A673 (cell line): ENCODE data around the gene TOMM22. TPM values are rescaled to one million over a fixed set of nuclear protein-coding genes. Genes with fewer than 3 reads are reported as not detected.

ENCODE experiments used
- BruUV-seq: library from RNA; stranded (reverse); fragments of 400-500 nt; replicated peaks from 2 replicates; lab custom pipeline; 2021; lab: Mats Ljungman, UMichigan
- CTCF ChIA-PET: fragments of 300-600 bp; sonication (Branson Sonifier 250); formaldehyde crosslinking; loops from one replicate; lab custom pipeline; 2022; ENCODE audit warnings: antibody characterized with exemption; lab: Charles Lee
- POLR2A ChIA-PET: fragments of 300-600 bp; sonication (Branson Sonifier 250); formaldehyde crosslinking; loops from one replicate; lab custom pipeline; 2022; ENCODE audit warnings: antibody characterized with exemption; ENCODE audit not compliant: low non-redundant PET; lab: Charles Lee
- DNase-seq: peaks from one replicate; pipeline ENCODE4 v3.0.0-alpha.2; 2015; ENCODE audit warnings: low spot score
- H3K27ac ChIP-seq: fragments of 200-600 bp; sonication (generic); 2 replicates; pipeline ENCODE4 v1.5.1; 2016; ENCODE audit warnings: mixed run types, low read depth, mild to moderate bottlenecking, mixed read lengths, antibody characterized with exemption, low read length; ENCODE audit not compliant: poor library complexity, severe bottlenecking
- H3K27me3 ChIP-seq: fragments of 200-600 bp; sonication (generic); replicated peaks from 2 replicates; pipeline ENCODE4 v1.6.1; 2017; ENCODE audit warnings: mixed run types, low read depth, mild to moderate bottlenecking, mixed read lengths, antibody characterized with exemption, low read length; ENCODE audit not compliant: insufficient read depth, poor library complexity
- H3K36me3 ChIP-seq: fragments of 200-600 bp; sonication (generic); 2 replicates; pipeline ENCODE4 v1.6.1; 2016; ENCODE audit warnings: mixed run types, mild to moderate bottlenecking, mixed read lengths, antibody characterized with exemption, low read length; ENCODE audit not compliant: insufficient read depth, poor library complexity, severe bottlenecking
- H3K4me1 ChIP-seq: fragments of 200-600 bp; sonication (generic); 2 replicates; pipeline ENCODE4 v1.6.1; 2017; ENCODE audit warnings: mixed run types, mild to moderate bottlenecking, mixed read lengths, antibody characterized with exemption, low read length; ENCODE audit not compliant: insufficient read depth, poor library complexity, severe bottlenecking
- H3K4me3 ChIP-seq: fragments of 200-600 bp; sonication (generic); 2 replicates; pipeline ENCODE4 v1.5.1; 2016; ENCODE audit warnings: low read depth, mixed run types, mild to moderate bottlenecking, mixed read lengths, low read length; ENCODE audit not compliant: poor library complexity, severe bottlenecking
- H3K9me3 ChIP-seq: fragments of 200-600 bp; sonication (generic); 2 replicates; pipeline ENCODE4 v1.6.1; 2016; ENCODE audit warnings: mixed run types, low read depth, mild to moderate bottlenecking, mixed read lengths, antibody characterized with exemption, low read length; ENCODE audit not compliant: poor library complexity, severe bottlenecking
- EZH2 ChIP-seq: fragments of 200-600 bp; sonication (generic); IDR thresholded peaks from 2 replicates; pipeline ENCODE4 v1.6.1; 2017; ENCODE audit warnings: borderline replicate concordance, low read depth, mild to moderate bottlenecking, mixed read lengths, antibody characterized with exemption, low read length; ENCODE audit not compliant: poor library complexity, severe bottlenecking
- intact Hi-C: fragments of 100-400 bp; cut with micrococcal nuclease; formaldehyde crosslinking; loops from one replicate; pipeline ENCODE4 v1.10.0; 2022; ENCODE audit not compliant: unreplicated experiment
- total RNA-seq: library from RNA; stranded (reverse); gene quantifications from 2 replicates; pipeline ENCODE4 v1.2.3, GENCODE V29; 2021
- TF ChIP-seq, protein P1 (sequence below): fragments of 300-800, 200-600 bp; sonication (generic); conservative IDR thresholded peaks from 2 replicates; pipeline ENCODE4 v1.5.1; 2017; ENCODE audit warnings: low read depth, mild to moderate bottlenecking, antibody characterized with exemption, low read length, moderate library complexity, mixed read lengths

Gene TOMM22
- total RNA-seq, 1 experiment from 2014 or later: 152 TPM

DNA sequence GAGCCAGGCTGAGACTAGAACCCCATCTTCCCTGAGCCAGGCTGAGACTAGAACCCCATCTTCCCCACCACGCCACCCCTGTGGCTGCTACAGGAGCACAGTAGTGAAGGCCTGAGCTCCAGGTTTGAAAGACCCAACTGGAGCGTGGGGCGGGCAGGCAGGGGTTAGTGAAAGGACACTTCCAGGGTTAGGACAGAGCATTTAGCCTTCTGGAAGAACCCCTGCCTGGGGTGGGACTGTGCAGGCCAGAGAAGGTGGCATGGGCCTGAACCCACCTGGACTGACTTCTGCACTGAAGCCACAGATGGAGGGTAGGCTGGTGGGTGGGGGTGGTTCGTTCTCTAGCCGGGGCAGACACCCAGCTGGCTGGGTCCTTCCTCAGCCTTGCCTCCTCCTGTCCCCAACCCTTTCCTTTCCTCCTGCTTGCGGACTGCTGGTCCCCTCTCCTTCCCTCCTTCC lies 50.0 kb downstream of the TOMM22 start:
- BruUV-seq: no TSS peak
- Histone ChIP-seq H3K4me3 (no peak overlapping the region), H3K36me3 (peaks cover 89% of the 10 kb centered on the region), H3K27me3 (no peaks in the 10 kb centered on the region), H3K27ac (peak overlapping the region; percentile 57), H3K9me3 (no peaks in the 10 kb centered on the region), H3K4me1 (no peaks in the 10 kb centered on the region)
- DNase-seq: no peak
- TF ChIP-seq, protein P1, sequence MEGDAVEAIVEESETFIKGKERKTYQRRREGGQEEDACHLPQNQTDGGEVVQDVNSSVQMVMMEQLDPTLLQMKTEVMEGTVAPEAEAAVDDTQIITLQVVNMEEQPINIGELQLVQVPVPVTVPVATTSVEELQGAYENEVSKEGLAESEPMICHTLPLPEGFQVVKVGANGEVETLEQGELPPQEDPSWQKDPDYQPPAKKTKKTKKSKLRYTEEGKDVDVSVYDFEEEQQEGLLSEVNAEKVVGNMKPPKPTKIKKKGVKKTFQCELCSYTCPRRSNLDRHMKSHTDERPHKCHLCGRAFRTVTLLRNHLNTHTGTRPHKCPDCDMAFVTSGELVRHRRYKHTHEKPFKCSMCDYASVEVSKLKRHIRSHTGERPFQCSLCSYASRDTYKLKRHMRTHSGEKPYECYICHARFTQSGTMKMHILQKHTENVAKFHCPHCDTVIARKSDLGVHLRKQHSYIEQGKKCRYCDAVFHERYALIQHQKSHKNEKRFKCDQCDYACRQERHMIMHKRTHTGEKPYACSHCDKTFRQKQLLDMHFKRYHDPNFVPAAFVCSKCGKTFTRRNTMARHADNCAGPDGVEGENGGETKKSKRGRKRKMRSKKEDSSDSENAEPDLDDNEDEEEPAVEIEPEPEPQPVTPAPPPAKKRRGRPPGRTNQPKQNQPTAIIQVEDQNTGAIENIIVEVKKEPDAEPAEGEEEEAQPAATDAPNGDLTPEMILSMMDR: no peak
- TF ChIP-seq EZH2: no peak
- CTCF ChIA-PET: no interaction called here
- POLR2A ChIA-PET: no interaction called here
- intact Hi-C loops: no loop called here

DNA sequence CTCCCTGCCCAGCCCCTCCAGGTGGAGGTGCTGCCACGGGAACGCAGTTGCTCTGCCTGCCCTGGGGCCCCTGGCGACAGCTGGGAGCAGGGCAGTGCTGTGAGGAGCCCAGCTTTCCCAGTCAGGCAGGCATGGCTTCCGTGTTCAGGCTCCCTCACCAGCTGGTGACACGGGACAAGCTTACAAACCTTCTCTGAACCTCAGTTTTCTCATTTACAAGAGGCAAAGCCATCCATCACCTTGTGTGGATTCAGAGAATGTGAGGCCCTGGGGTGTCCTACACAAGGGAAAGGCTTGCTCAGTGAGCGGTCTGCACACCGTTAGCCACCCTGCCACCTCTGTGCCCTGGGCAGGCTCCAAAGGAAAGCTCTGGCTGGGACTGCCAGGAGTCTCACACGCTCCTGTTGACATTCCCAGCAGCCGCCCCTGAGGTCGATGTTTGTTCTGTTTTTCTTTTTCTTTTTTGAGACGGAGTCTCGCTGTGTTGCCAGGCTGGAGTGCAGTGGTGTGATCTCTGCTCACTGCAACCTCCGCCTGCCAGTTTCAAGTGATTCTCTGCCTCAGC lies 50.6 kb downstream of the TOMM22 start:
- no peaks in the 10 kb centered on the region for H3K4me1 ChIP-seq
- peak overlapping the region; percentile 57 for H3K27ac ChIP-seq
- no peaks in the 10 kb centered on the region for H3K27me3 ChIP-seq
- TF ChIP-seq, protein P1: no peak
- no peak for TF ChIP-seq EZH2
- POLR2A ChIA-PET: no interaction called here
- BruUV-seq: no TSS peak
- H3K9me3 ChIP-seq: no peaks in the 10 kb centered on the region
- no peak for DNase-seq
- H3K36me3 ChIP-seq: peaks cover 89% of the 10 kb centered on the region
- CTCF ChIA-PET: interaction anchor here (1.6 kb wide), 1 partner anchor 7 kb away, joined by 8 read pairs; no protein-coding TSS in a partner anchor
- intact Hi-C loops: no loop called here
- no peak overlapping the region for H3K4me3 ChIP-seq

DNA sequence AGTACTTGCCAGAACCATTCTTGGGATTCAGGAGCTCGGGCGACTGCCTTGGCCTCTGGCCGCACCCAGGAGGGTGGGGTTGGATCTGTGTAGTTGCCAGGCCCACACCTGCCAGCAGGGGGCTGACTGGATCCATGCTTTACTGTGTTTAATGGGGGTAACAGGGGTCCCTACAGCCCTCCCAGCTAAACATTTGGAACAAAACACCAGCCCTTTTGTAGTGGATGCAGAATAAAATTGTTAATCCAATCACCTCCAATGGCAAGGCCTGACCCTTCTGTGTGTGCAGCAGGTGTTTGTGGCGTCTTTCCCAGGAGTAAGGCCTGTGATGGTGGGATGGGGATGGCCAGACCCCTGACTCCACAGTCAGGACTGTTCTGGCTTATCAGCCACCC lies 51.6 kb downstream of the TOMM22 start:
- H3K4me1 ChIP-seq: no peaks in the 10 kb centered on the region
- no peaks in the 10 kb centered on the region for H3K27me3 ChIP-seq
- H3K4me3 ChIP-seq: no peak overlapping the region
- CTCF ChIA-PET: interaction anchor here (0.6 to 1.6 kb wide), 3 partner anchors 8 to 795 kb away, joined by 3 to 8 read pairs (median 8); no protein-coding TSS in a partner anchor
- POLR2A ChIA-PET: no interaction called here
- peak; percentile 63 for DNase-seq
- H3K27ac ChIP-seq: no peak overlapping the region
- peaks cover 89% of the 10 kb centered on the region for H3K36me3 ChIP-seq
- H3K9me3 ChIP-seq: no peaks in the 10 kb centered on the region
- intact Hi-C loops: no loop called here
- TF ChIP-seq, protein P1: peak; percentile 80
- no peak for TF ChIP-seq EZH2
- BruUV-seq: no TSS peak
